HG03045 (cell line): ENCODE measurements around the gene TRPV4.

ENCODE experiments used
- ATAC-seq: cut with Tn5 transposase; IDR thresholded peaks from one replicate; pipeline ENCODE4 v1.9.1; 2021; ENCODE audit warnings: mild to moderate bottlenecking, moderate library complexity; ENCODE audit not compliant: unreplicated experiment

Gene TRPV4

DNA sequence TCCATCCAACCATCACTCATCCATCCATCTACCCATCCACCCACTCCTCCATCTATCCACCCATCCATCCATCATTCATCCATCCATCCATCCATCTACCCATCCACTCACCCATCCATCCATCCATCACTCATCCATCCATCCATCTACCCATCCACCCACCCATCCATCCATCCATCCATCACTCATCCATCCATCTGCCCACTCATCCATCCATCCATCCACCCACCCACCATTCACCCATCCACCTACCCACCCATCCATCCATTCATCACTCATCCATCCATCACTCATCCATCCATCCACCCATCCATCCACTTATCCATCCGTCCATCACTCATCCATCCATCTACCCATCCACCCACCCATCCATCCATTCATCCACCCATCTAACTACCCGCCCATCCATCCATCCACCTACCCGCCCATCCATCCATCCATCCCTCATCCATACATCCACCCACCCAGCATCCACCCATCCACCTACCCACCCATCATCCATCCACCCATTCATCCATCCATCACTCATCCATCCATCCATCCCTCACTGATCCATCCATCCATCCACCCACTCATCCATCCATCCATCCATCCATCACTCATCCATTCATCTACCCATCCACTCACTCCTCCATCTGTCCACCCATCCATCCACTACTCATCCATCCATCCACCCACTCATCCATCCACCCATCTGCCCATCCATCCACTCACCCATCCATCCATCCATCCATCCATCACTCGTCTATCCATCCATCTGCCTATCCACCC, 24.1 kb downstream of the TRPV4 start:
- no peak for ATAC-seq

GRCh38 chr12:109807954-109808643, 25.1 kb downstream of the TRPV4 start:
- ATAC-seq: no peak

DNA sequence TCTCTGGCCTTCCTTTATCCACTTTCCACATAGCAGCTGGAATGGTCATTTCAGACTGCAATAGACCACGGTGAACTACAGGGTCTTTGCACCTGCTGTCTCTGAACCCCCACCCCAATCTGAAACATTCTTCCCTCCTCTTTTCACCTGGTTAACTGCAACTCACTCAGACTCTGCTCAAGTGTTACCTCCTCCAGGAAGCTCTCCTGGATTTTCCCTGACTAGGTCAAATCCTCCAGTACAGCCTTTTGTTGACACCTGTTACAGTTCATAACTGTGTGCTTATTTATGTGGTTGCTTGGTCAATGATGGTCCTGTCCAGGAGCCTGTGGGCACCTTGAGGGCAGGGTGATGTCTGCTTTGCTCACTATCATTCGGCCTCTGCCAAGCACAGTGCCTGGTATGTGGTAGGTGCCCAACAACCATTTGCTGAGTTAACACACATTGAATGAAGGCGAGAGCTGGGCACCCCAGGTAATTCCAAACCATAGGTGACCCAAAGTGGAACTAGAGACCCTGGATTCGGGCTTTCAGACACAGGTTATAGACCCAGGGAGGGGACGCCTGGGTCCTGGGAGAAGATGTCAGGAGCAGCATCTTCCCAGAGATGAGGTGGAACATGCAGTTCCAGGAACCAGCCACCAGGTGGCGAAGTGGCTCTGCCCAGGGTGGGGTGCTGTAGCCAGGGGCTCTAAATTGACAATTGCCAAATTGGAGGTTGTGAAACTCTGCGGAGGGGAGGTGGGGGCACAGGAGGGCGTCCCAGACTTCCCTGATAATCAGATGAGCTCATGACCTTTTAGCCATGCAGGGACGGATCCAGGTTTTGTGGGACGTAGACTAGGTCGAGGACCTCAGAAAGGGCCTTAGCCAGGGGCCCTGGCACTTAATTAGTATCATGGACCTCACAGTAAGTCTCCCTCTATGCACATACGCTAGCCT, 28.1 kb downstream of the TRPV4 start:
- ATAC-seq: no peak

DNA sequence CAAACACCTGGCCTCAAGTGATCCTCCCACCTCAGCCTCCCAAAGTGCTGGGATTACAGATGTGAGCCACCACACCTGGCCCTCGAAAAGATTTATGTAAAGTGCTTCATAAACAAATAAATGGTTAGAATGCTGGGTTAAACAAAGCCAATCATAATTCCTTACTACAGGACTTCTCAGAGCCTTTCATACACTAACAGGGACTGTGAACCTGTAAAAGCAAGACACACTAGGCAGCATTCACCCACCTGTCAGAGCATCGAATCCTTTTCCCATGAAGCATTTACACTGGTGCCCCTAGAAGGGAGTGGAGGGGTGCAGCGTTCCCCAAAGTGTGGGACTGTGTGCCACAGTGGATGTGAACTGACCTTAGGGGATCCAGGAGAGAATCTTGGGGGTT, 29.5 kb downstream of the TRPV4 start:
- ATAC-seq: no peak

- no peak for ATAC-seq
Observed at GRCh38 chr12:109802828-109803227, 30.4 kb downstream of the TRPV4 start.

GRCh38 chr12:109800536-109800935, 32.7 kb downstream of the TRPV4 start:
- no peak for ATAC-seq

DNA sequence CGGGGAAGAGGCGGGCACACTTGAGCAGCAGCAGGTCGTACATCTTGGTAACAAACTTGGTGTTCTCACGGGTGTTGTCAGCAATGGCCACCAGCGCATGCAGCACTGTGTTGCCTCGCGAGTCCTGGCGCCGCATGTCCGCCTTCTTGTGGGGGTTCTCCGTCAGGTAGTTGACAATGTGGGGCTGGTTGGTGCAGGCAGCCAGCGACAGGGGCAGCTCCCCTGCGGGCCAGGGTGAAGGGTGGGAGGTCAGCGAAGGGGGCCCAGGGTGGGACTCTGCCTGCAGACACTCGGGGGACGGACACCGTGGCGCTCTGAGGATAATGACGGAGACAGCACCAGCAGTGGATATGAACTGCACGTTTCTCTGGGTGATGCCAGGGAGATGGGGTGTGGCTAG, 34.5 kb downstream of the TRPV4 start:
- ATAC-seq: no peak

- no peak for ATAC-seq
Observed at GRCh38 chr12:109797905-109798669, 35.1 kb downstream of the TRPV4 start.

DNA sequence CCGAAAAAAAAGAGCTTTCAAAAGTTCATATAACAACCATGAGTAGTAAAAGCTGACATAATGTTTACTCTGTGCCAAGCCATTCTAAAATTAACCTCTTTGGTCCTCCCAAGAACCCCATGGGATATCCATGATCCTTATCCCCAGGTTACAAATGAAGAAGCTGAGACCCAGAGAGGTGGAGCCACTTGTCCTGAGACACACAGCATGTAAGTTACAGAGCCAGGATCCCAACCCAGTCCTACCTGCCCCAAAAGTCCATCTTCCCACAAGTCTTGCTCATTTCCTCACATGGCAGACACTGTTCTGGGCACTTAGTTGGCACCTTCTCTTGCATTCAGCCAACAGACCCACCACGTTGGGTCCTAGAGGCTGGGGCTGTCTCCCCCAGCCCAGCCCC, 37.1 kb downstream of the TRPV4 start:
- no peak for ATAC-seq

GRCh38 chr12:109795023-109795422, 38.2 kb downstream of the TRPV4 start:
- no peak for ATAC-seq

GRCh38 chr12:109793826-109794501, 39.2 kb downstream of the TRPV4 start:
- ATAC-seq: no peak

GRCh38 chr12:109793411-109793810, 39.8 kb downstream of the TRPV4 start:
- no peak for ATAC-seq

- ATAC-seq: no peak
Observed at GRCh38 chr12:109792992-109793391, 40.2 kb downstream of the TRPV4 start.

DNA sequence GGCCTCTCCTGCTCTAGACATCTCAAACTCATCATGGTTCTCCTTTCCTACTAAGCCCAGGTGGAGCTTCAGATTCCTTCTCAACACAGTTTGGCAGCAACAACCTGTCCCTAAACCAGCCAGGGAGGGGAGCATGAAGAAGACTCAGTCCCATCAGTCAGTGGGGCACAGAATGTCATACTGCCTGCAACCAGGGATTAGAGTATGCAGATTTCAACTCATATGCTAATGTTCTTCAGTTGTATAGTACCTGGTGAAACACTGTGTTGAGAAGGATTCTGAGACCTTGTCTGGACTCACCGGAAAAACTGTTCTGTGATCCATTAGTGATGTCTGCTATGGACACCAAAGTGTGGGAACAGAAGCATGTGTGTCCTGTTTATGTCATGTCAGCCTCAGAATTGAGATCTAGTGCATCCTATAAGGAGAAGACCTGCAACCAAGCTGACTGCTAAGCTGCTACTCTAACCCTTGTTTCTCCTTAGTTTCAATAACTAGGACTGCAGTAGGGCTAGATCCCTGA, 43.6 kb downstream of the TRPV4 start:
- ATAC-seq: no peak

GRCh38 chr12:109786799-109787198, 46.4 kb downstream of the TRPV4 start:
- no peak for ATAC-seq

GRCh38 chr12:109785854-109786253, 47.3 kb downstream of the TRPV4 start:
- no peak for ATAC-seq

DNA sequence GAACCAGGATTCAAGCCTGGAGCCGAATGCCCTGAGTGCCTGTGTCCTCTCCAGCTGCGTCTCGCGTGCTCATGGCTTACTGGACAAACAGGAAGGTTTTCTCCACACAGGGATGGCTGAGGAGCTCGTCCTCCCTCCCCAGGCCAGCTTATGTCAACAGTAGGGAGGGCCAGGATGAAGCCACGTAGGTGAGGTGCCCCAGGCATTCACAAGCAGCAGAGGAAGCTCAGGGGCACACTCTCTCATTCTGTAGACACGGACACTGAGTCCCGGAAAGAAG, 49.3 kb downstream of the TRPV4 start:
- no peak for ATAC-seq

DNA sequence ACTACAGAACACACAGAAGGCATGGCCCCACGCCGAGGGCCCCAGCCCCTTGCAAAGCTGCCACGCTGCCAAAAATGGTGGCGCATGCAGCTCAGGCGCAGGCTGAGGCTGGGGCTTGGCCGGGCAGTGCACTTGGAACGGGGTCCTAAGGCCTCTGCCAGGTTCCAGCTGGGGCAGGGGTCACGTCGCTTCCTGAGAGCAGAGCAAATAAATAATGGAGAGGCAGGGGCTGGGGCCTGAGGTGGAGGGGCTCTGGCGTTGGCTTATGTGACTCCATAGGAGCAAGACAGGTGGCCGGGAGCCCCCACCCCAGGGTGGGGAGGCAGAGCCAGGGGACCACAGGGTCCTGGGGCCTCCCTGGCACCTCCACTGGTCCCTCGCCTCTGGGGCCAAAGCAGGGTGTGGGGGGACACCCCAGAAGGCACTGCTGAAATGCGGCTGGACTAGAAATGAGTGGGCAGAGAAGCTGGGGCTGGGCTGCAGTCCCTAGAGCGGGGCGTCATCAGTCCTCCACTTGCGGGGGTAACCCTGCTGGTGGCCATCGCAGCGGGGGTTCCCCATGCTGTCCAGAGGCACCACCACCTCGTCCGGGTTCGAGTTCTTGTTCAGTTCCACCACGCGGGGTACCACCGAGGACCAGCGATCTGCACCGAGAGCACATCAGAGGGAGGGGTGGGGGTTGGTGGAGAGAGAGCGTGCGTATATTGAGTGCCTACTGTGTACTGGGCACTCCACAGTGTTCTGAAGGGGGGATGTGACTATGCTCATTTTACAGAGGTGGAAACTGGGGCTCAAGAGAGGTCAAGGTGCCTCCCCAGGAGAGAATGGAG, 49.8 kb downstream of the TRPV4 start:
- ATAC-seq: no peak

- ATAC-seq: no peak
Observed at GRCh38 chr12:109782326-109782703, 50.9 kb downstream of the TRPV4 start.
